Parathyroid adenoma (tissue), 2 donors: ENCODE data around the gene IMPA2.

Source experiments
- H2AFZ ChIP-seq: fragments of 300-600 bp; sonication (generic); one replicate; pipeline ENCODE4 v1.7.0; 2017; ENCODE audit warnings: antibody characterized with exemption, mild to moderate bottlenecking
- H3K27ac ChIP-seq: fragments of 300-600 bp; sonication (generic); one replicate; pipeline ENCODE4 v1.7.0; 2017
- H3K27me3 ChIP-seq: fragments of 300-600 bp; sonication (generic); one replicate; pipeline ENCODE4 v1.7.0; 2017; ENCODE audit warnings: low read length; ENCODE audit not compliant: control insufficient read depth, insufficient read depth
- H3K36me3 ChIP-seq: fragments of 300-600 bp; sonication (generic); one replicate; pipeline ENCODE4 v1.7.0; 2017; ENCODE audit warnings: low read length; ENCODE audit not compliant: control insufficient read depth, insufficient read depth
- H3K4me1 ChIP-seq: fragments of 300-600 bp; sonication (generic); one replicate; pipeline ENCODE4 v1.7.0; 2017; ENCODE audit warnings: control low read depth
- H3K4me2 ChIP-seq: fragments of 300-600 bp; sonication (generic); one replicate; pipeline ENCODE4 v1.7.0; 2017; ENCODE audit warnings: low read length
- H3K4me3 ChIP-seq: fragments of 300-600 bp; sonication (generic); one replicate; pipeline ENCODE4 v1.7.0; 2017; ENCODE audit warnings: low read depth, low read length
- H3K79me2 ChIP-seq: fragments of 300-600 bp; sonication (generic); one replicate; pipeline ENCODE4 v1.7.0; 2017; ENCODE audit warnings: control low read depth
- H3K9ac ChIP-seq: fragments of 300-600 bp; sonication (generic); one replicate; pipeline ENCODE4 v1.7.0; 2017; ENCODE audit warnings: mild to moderate bottlenecking
- H3K9me3 ChIP-seq: fragments of 300-600 bp; sonication (generic); one replicate; pipeline ENCODE4 v1.7.0; 2017; ENCODE audit warnings: low read length; ENCODE audit not compliant: control insufficient read depth
- TF ChIP-seq, protein P1 (sequence below): fragments of 300-600 bp; sonication (generic); IDR thresholded peaks from one replicate; pipeline ENCODE4 v1.7.0; 2017; ENCODE audit warnings: antibody characterized with exemption, mild to moderate bottlenecking
- donor health status: primary hyperparathyroidism.

IMPA2 gene

DNA sequence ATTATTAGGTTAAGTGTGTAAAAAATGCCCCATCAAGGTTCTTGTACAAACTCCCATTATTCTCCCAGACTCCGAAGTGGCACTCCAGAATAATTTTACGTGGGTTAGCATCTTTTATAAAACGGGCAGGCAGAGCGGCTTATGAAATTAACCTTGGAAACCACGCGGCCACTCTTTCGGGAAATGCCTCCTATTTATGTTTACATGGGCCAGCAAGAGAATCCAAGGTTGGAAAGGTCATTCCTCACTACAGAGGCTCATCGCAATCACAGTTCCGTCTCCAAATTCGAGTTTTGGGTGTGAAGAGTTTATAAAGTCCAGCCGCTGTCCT lies 1.2 kb upstream of the IMPA2 start:
- H3K4me3 ChIP-seq = peak overlapping the region; percentile 68
- TF ChIP-seq, protein P1, sequence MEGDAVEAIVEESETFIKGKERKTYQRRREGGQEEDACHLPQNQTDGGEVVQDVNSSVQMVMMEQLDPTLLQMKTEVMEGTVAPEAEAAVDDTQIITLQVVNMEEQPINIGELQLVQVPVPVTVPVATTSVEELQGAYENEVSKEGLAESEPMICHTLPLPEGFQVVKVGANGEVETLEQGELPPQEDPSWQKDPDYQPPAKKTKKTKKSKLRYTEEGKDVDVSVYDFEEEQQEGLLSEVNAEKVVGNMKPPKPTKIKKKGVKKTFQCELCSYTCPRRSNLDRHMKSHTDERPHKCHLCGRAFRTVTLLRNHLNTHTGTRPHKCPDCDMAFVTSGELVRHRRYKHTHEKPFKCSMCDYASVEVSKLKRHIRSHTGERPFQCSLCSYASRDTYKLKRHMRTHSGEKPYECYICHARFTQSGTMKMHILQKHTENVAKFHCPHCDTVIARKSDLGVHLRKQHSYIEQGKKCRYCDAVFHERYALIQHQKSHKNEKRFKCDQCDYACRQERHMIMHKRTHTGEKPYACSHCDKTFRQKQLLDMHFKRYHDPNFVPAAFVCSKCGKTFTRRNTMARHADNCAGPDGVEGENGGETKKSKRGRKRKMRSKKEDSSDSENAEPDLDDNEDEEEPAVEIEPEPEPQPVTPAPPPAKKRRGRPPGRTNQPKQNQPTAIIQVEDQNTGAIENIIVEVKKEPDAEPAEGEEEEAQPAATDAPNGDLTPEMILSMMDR = no peak
- no peaks in the 10 kb centered on the region for H3K36me3 ChIP-seq
- H3K9ac ChIP-seq = no peak overlapping the region
- H3K4me2 ChIP-seq = peak overlapping the region; percentile 92
- no peaks in the 10 kb centered on the region for H3K27me3 ChIP-seq
- H3K79me2 ChIP-seq = no peaks in the 10 kb centered on the region
- H3K9me3 ChIP-seq = no peaks in the 10 kb centered on the region
- H2AFZ ChIP-seq = peak overlapping the region; percentile 80
- H3K4me1 ChIP-seq = peaks cover 4% of the 10 kb centered on the region
- peak overlapping the region; percentile 78 for H3K27ac ChIP-seq

DNA sequence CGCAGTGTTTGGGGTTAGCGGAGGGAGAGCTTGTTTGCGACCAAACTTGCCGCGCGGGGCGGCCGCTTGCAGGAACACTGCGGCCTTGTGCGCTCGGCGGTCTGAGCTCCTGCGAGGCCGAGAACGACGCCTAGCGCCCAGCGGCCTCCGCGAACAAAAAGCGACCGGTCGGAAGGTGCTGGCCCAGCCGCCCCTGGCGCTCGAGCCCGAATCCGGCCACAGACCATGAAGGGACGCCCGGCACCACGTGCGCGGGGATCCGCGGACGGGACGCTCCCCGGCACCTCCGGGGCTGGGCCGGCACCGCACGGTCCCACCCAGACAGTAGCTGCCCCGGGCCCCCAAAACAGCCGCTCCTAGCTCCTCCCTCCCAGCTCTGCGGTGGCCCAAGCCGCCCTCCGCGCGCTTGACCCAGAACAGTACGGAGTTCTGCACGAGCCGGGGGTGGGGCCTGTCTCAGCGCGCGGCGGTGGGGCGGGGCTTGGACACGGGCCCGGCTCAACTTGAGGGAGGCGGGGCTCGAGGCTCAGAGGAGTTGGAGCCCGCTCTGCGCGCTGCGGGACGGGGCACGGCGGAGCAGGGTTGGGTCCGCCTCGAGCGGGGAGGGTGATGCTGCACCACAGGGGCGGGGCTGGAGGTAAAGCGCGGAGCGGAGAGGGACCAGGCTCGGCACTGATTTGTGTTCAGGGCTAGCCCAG lies 664 bp upstream of the IMPA2 start:
- no peaks in the 10 kb centered on the region for H3K9me3 ChIP-seq
- no peak overlapping the region for H3K9ac ChIP-seq
- H3K4me1 ChIP-seq = peaks cover 4% of the 10 kb centered on the region
- peak overlapping the region; percentile 68 for H3K4me3 ChIP-seq
- TF ChIP-seq, protein P1 = no peak
- H3K4me2 ChIP-seq = peak overlapping the region; percentile 92
- H3K27me3 ChIP-seq = no peaks in the 10 kb centered on the region
- H3K36me3 ChIP-seq = no peaks in the 10 kb centered on the region
- no peaks in the 10 kb centered on the region for H3K79me2 ChIP-seq
- H3K27ac ChIP-seq = peak overlapping the region; percentile 78
- peak overlapping the region; percentile 80 for H2AFZ ChIP-seq

DNA sequence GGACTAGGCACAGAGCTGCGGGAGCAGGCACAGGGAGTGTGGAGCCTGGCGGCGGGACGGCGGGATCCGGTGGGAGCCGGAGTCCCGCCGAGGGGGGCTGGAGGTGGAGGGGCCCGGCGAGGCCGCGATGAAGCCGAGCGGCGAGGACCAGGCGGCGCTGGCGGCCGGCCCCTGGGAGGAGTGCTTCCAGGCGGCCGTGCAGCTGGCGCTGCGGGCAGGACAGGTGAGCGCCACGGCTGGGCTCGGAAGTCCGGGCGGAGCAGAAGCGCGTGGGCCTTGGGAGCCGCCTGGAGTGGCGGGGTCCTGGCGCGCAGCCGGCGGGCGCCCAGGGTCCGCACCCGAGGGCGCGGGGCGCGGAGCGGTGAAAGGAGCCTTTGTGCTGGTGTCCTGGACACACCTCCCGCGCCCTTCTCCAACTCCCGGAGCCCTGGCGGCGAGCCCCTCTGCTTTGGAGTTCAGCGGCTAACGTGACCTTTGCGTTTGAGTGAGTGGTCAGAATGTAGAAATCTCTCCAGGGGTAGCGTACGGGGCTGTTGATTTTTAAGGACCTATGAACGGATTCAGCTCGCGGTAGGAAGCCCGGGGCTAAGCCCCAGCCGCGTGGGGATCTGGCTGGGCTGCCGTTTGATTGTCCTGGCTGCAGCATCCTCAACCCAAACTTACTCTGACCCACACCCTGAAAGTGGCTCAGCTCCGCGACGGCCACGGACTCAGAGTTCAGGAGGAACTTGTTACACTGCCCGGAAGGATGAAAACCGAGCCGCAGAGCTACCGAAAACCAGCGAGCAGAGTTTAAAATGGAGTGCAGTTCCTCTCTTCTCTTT lies 448 bp downstream of the IMPA2 start:
- Histone ChIP-seq H3K9ac (peak overlapping the region; percentile 32), H3K36me3 (no peaks in the 10 kb centered on the region), H2AFZ (peak overlapping the region; percentile 95), H3K9me3 (no peaks in the 10 kb centered on the region), H3K4me3 (peak overlapping the region; percentile 68), H3K4me1 (peaks cover 4% of the 10 kb centered on the region), H3K79me2 (no peaks in the 10 kb centered on the region), H3K4me2 (peak overlapping the region; percentile 87), H3K27me3 (no peaks in the 10 kb centered on the region), H3K27ac (peak overlapping the region; percentile 70)
- TF ChIP-seq, protein P1 = no peak

DNA sequence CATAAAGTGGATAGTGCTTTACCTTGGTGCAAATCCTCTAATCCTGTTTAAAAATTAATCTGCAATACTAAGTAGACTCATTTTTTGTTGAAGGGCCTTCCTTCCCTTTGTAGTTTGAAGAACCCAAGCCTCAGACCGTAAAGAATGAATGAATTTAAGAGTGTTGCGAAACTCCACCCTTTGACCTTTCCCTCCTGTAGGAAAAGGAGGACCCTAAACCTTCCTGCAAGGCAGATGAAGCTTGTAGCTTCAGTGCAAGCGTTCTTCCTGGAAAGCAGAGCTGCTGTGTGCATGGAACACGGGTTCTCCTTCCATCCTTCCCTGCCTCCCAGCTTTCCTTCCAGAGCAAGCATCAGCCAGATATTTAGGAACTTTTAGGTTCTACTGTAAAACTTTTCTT lies 1.7 kb downstream of the IMPA2 start:
- H3K36me3 ChIP-seq = no peaks in the 10 kb centered on the region
- TF ChIP-seq, protein P1 = no peak
- H3K27ac ChIP-seq = no peak overlapping the region
- H3K9ac ChIP-seq = no peak overlapping the region
- no peak overlapping the region for H2AFZ ChIP-seq
- H3K4me2 ChIP-seq = no peak overlapping the region
- peaks cover 4% of the 10 kb centered on the region for H3K4me1 ChIP-seq
- no peaks in the 10 kb centered on the region for H3K79me2 ChIP-seq
- no peak overlapping the region for H3K4me3 ChIP-seq
- H3K9me3 ChIP-seq = no peaks in the 10 kb centered on the region
- H3K27me3 ChIP-seq = no peaks in the 10 kb centered on the region
